A549 (cell line): ENCODE results near the gene MAGI1. TPM values are rescaled to one million over a fixed set of nuclear protein-coding genes. Genes with fewer than 3 reads are reported as not detected.

Source experiments
- ATAC-seq, 2 experiments: fragments of 200-7000 bp in 1 of 2; fragments of >200 bp in 1 of 2; cut with Nextera tagmentation in 1 of 2; cut with Tn5 transposase in 1 of 2; 3 replicates each; pipeline versions ENCODE4 v1.8.0 to v1.9.1; 2018 to 2020; ENCODE audit warnings: mild to moderate bottlenecking in 1 of 2, moderate library complexity in 1 of 2
- CTCF ChIA-PET: fragments of 300-600 bp; sonication (Branson Sonifier 250); formaldehyde crosslinking; extraction: SDS; loops from one replicate; lab custom pipeline; 2021; ENCODE audit warnings: antibody characterized with exemption, inconsistent platforms; lab: Yijun Ruan, JAX
- POLR2A ChIA-PET: fragments of 350-600 bp; formaldehyde crosslinking; extraction: SDS; loops from one replicate; lab custom pipeline; 2021; ENCODE audit warnings: antibody characterized with exemption, inconsistent platforms; lab: Yijun Ruan, JAX
- DNase-seq, 2 experiments: peaks; one replicate each; pipeline versions ENCODE4 v3.0.0 to v3.0.0-alpha.2; 2011 to 2016; ENCODE audit warnings: low read depth in 1 of 2, low spot score in 1 of 2
- FAIRE-seq: peaks from 2 replicates; lab custom pipeline; 2011; peaks lifted over from hg19 to GRCh38; lab: Jason Lieb, UNC
- H3K27ac ChIP-seq, 2 experiments: fragments of >200 bp; sonication (Bioruptor Twin); formaldehyde crosslinking; 3 replicates each; pipeline ENCODE4 v1.5.1; 2016 to 2017
- H3K4me1 ChIP-seq: fragments of >200 bp; sonication (Bioruptor Twin); formaldehyde crosslinking; 3 replicates; pipeline ENCODE4 v1.6.1; 2016
- H3K4me2 ChIP-seq: fragments of >200 bp; sonication (Bioruptor Twin); formaldehyde crosslinking; 3 replicates; pipeline ENCODE4 v1.6.1; 2016
- H3K4me3 ChIP-seq: fragments of >200 bp; sonication (Bioruptor Twin); formaldehyde crosslinking; 3 replicates; pipeline ENCODE4 v1.5.1; 2016
- H3K9me3 ChIP-seq: fragments of >200 bp; sonication (Bioruptor Twin); formaldehyde crosslinking; 3 replicates; pipeline ENCODE4 v1.6.1; 2016
- BHLHE40 ChIP-seq: IDR thresholded peaks from 2 replicates; pipeline ENCODE4 v1.6.1; 2012; ENCODE audit warnings: low read depth, low read length, inconsistent platforms
- CBX2 ChIP-seq: fragments of 200-600 bp; sonication (generic); IDR thresholded peaks from 2 replicates; pipeline ENCODE4 v1.6.1; 2016; ENCODE audit warnings: low read depth, mild to moderate bottlenecking, borderline replicate concordance
- CEBPB ChIP-seq, 2 experiments: fragments of >200 bp in 1 of 2; sonication (Bioruptor Twin) in 1 of 2; formaldehyde crosslinking in 1 of 2; IDR thresholded peaks; 2 replicates each; pipeline ENCODE4 v1.6.1; 2012 to 2016
- ELK1 ChIP-seq: fragments of 150-350 bp; IDR thresholded peaks from 2 replicates; pipeline ENCODE4 v1.6.1; 2014; ENCODE audit warnings: low read depth, mild to moderate bottlenecking, low read length
- ESRRA ChIP-seq: fragments of 150-350 bp; IDR thresholded peaks from 2 replicates; pipeline ENCODE4 v1.6.1; 2014; ENCODE audit warnings: mild to moderate bottlenecking, low read length, borderline replicate concordance
- FOSB ChIP-seq: fragments of 250-450 bp; sonication (Bioruptor Pico); IDR thresholded peaks from 2 replicates; pipeline ENCODE4 v1.5.0; 2020; ENCODE audit warnings: mild to moderate bottlenecking, moderate library complexity
- FOXS1 ChIP-seq: fragments of 250-450 bp; sonication (Bioruptor Pico); IDR thresholded peaks from 2 replicates; pipeline ENCODE4 v1.5.0; 2020; ENCODE audit warnings: mild to moderate bottlenecking, moderate library complexity
- HDAC2 ChIP-seq: fragments of 200-600 bp; sonication (generic); IDR thresholded peaks from 2 replicates; pipeline ENCODE4 v1.6.1; 2016
- KDM5A ChIP-seq: fragments of 200-600 bp; sonication (generic); IDR thresholded peaks from 2 replicates; pipeline ENCODE4 v1.6.1; 2016; ENCODE audit warnings: antibody characterized with exemption, mild to moderate bottlenecking
- MAX ChIP-seq: IDR thresholded peaks from 2 replicates; pipeline ENCODE4 v1.6.1; 2012
- MAZ ChIP-seq: fragments of 150-350 bp; IDR thresholded peaks from 2 replicates; pipeline ENCODE4 v1.6.1; 2014; ENCODE audit warnings: antibody characterized with exemption, low read depth, low read length, borderline replicate concordance
- NFE2L2 ChIP-seq: fragments of 150-350 bp; conservative IDR thresholded peaks from 2 replicates; pipeline ENCODE4 v1.6.1; 2014; ENCODE audit warnings: low read length
- NPAS2 ChIP-seq: fragments of 250-450 bp; sonication (Bioruptor Pico); IDR thresholded peaks from 2 replicates; pipeline ENCODE4 v1.8.0; 2022; ENCODE audit warnings: mild to moderate bottlenecking, moderate library complexity, borderline replicate concordance
- PBX3 ChIP-seq: IDR thresholded peaks from 2 replicates; pipeline ENCODE4 v1.6.1; 2012
- POLR2A ChIP-seq: IDR thresholded peaks from 2 replicates; pipeline ENCODE4 v1.6.1; 2012; ENCODE audit warnings: mild to moderate bottlenecking, low read length
- POLR2AphosphoS2 ChIP-seq: conservative IDR thresholded peaks from 2 replicates; pipeline ENCODE4 v1.6.1; 2012; ENCODE audit warnings: low read length, improper control_type of control experiment, inconsistent platforms
- RARB ChIP-seq: fragments of 250-450 bp; sonication (Bioruptor Pico); IDR thresholded peaks from 2 replicates; pipeline ENCODE4 v1.8.0; 2021; ENCODE audit warnings: mild to moderate bottlenecking, moderate library complexity
- RNF2 ChIP-seq: fragments of 200-600 bp; sonication (generic); IDR thresholded peaks from 2 replicates; pipeline ENCODE4 v1.6.1; 2016; ENCODE audit warnings: low read depth, mild to moderate bottlenecking, antibody characterized with exemption, moderate library complexity, borderline replicate concordance
- TFCP2L1 ChIP-seq: fragments of 250-450 bp; sonication (Bioruptor Pico); IDR thresholded peaks from 2 replicates; pipeline ENCODE4 v1.5.0; 2021; ENCODE audit warnings: mild to moderate bottlenecking
- ZFP36 ChIP-seq: fragments of 450-650 bp; IDR thresholded peaks from 2 replicates; pipeline ENCODE4 v1.6.1; 2014; ENCODE audit warnings: borderline replicate concordance; ENCODE audit not compliant: partially characterized antibody
- ZNF302 ChIP-seq: fragments of 250-450 bp; sonication (Bioruptor Pico); IDR thresholded peaks from 2 replicates; pipeline ENCODE4 v1.9.0; 2021; ENCODE audit warnings: inconsistent platforms, mild to moderate bottlenecking, moderate library complexity
- WGBS: methylation state at CpG from one replicate; pipeline ENCODE4 v1.1.6; 2017; ENCODE audit errors: missing lambda C conversion rate; 5-methylcytosine and 5-hydroxymethylcytosine counted together
- polyA plus RNA-seq, 4 experiments: library from polyadenylated mRNA; depleted of rRNA in 3 of 4; stranded (reverse); fragments of >200 nt; fragmentation: RNase III in 1 of 4; extraction: RNeasy Plus Mini Kit Qiagen cat#74134 plus additional on column Dnase treatment in 1 of 4; gene quantifications; 2 replicates in 3 of 4; 3 replicates in 1 of 4; pipeline ENCODE4 v1.2.3, GENCODE V29; 2011 to 2017

Gene MAGI1
- polyA plus RNA-seq, 2 of the 4 experiments (the other 2 are of a cell fraction), result 4.7 to 6.6 TPM

- H3K9me3 ChIP-seq, result no peaks in the 10 kb centered on the region
- peaks cover 5% of the 10 kb centered on the region; the same call in 1 of the 3 replicates for H3K4me1 ChIP-seq
- no peak for DNase-seq
- H3K27ac ChIP-seq, result no peak overlapping the region
- no peak overlapping the region for H3K4me2 ChIP-seq
- FAIRE-seq, result no peak
- ChIA-PET CTCF (interaction anchor here (0.6 to 1.0 kb wide), 2 partner anchors 615 to 865 kb away, joined by 3 to 4 read pairs; no protein-coding TSS in a partner anchor), POLR2A (no interaction called here)
- TF ChIP-seq ZNF302 (CRISPR knock-in tag), result no peak
- no peak for TF ChIP-seq PBX3
- no peak for TF ChIP-seq MAZ
- TF ChIP-seq POLR2AphosphoS2, result no peak
- TF ChIP-seq MAX, result no peak
- TF ChIP-seq RNF2, result no peak
- no peak for TF ChIP-seq CEBPB (IDR thresholded peaks at IDR 0.05)
- no peak for TF ChIP-seq NPAS2 (CRISPR knock-in tag)
- TF ChIP-seq KDM5A, result no peak
- no peak for TF ChIP-seq RARB (CRISPR knock-in tag)
- TF ChIP-seq ELK1, result no peak
- TF ChIP-seq BHLHE40, result no peak
- no peak for TF ChIP-seq HDAC2
- TF ChIP-seq NFE2L2, result no peak
- no peak overlapping the region for H3K4me3 ChIP-seq
- ATAC-seq, result no peak
Observed at GRCh38 chr3:65398953-65399352, 639.8 kb downstream of the MAGI1 start.

- no peaks in the 10 kb centered on the region for H3K4me1 ChIP-seq
- no peak for ATAC-seq
Observed at GRCh38 chr3:65396078-65396477, 642.6 kb downstream of the MAGI1 start.

GRCh38 chr3:65391068-65391467, 647.6 kb downstream of the MAGI1 start:
- ATAC-seq, result no peak
- Histone ChIP-seq H3K4me2 (no peak overlapping the region), H3K27ac (no peak overlapping the region), H3K4me1 (no peaks in the 10 kb centered on the region), H3K9me3 (no peaks in the 10 kb centered on the region), H3K4me3 (no peak overlapping the region)
- ChIA-PET POLR2A (no interaction called here), CTCF (interaction anchor here (0.6 to 1.7 kb wide), 2 partner anchors 18 to 793 kb away, joined by 3 read pairs; no protein-coding TSS in a partner anchor)
- TF ChIP-seq ZFP36 (no peak), RARB (CRISPR knock-in tag) (no peak), CBX2 (no peak), ESRRA (no peak)
- no peak for FAIRE-seq
- DNase-seq, result no peak
- 73% methylated on average over 5 of the region's 5 CpGs for WGBS

More at GRCh38 chr3:65396078-65396477, 642.6 kb downstream of the MAGI1 start:
- FAIRE-seq (no peak), DNase-seq (no peak)
- H3K27ac ChIP-seq, result no peak overlapping the region
- TF ChIP-seq TFCP2L1 (CRISPR knock-in tag), result no peak
- TF ChIP-seq, all 56 proteins: peak for 0
- CTCF ChIA-PET, result interaction anchor here (1.4 kb wide), 1 partner anchor 18 kb away, joined by 3 read pairs; no protein-coding TSS in a partner anchor
- H3K9me3 ChIP-seq, result no peaks in the 10 kb centered on the region
- no peak overlapping the region for H3K4me3 ChIP-seq
- H3K4me2 ChIP-seq, result no peak overlapping the region
- POLR2A ChIA-PET, result no interaction called here

GRCh38 chr3:65385805-65386204, 652.9 kb downstream of the MAGI1 start:
- H3K4me1 ChIP-seq, result no peaks in the 10 kb centered on the region
- TF ChIP-seq FOSB (CRISPR knock-in tag) (no peak), POLR2A (no peak), FOXS1 (no peak)
- no peak overlapping the region for H3K4me3 ChIP-seq
- CTCF ChIA-PET, result interaction anchor here (0.6 kb wide), 2 partner anchors 10 to 66 kb away, joined by 3 read pairs; no protein-coding TSS in a partner anchor
- 78% methylated on average over 4 of the region's 4 CpGs for WGBS
- POLR2A ChIA-PET, result no interaction called here
- no peak overlapping the region for H3K4me2 ChIP-seq
- FAIRE-seq (no peak), DNase-seq (no peak), ATAC-seq (no peak)
- no peak overlapping the region for H3K27ac ChIP-seq
- no peaks in the 10 kb centered on the region for H3K9me3 ChIP-seq
